RWPE1 (cell line): ENCODE results near the gene PREP.

Source experiments
- CTCF ChIA-PET: fragments of 350-600 bp; sonication (Branson Sonifier 250); formaldehyde crosslinking; extraction: SDS; loops from one replicate; lab custom pipeline; 2021; lab: Yijun Ruan, JAX
- POLR2A ChIA-PET: fragments of 400-600 bp; formaldehyde crosslinking; extraction: SDS; loops from one replicate; lab custom pipeline; 2020; ENCODE audit warnings: antibody characterized with exemption; ENCODE audit not compliant: low non-redundant PET; lab: Yijun Ruan, JAX
- DNase-seq: peaks from one replicate; pipeline ENCODE4 v3.0.0; 2012; ENCODE audit warnings: low spot score
- H3K27ac ChIP-seq: fragments of 450-650 bp; 2 replicates; pipeline ENCODE4 v1.5.1; 2017
- CTCF ChIP-seq: fragments of 450-650 bp; conservative IDR thresholded peaks from 2 replicates; pipeline ENCODE4 v1.5.1; 2017; ENCODE audit warnings: low read depth, mild to moderate bottlenecking

PREP gene

GRCh38 chr6:105272786-105273185 lies 130.1 kb downstream of the PREP start:
- POLR2A ChIA-PET = no interaction called here
- no peak for DNase-seq

GRCh38 chr6:105270511-105270910 lies 132.4 kb downstream of the PREP start:
- no peak for DNase-seq
- POLR2A ChIA-PET = no interaction called here
- CTCF ChIA-PET = no interaction called here

More at GRCh38 chr6:105272786-105273185, 130.1 kb downstream of the PREP start:
- CTCF ChIA-PET = no interaction called here
- TF ChIP-seq CTCF = no peak
- H3K27ac ChIP-seq = no peak overlapping the region

GRCh38 chr6:105269390-105269789 lies 133.5 kb downstream of the PREP start:
- no peak for TF ChIP-seq CTCF
- CTCF ChIA-PET = interaction anchor here (0.7 kb wide), 1 partner anchor 1770 kb away, joined by 9 read pairs; no protein-coding TSS in a partner anchor
- H3K27ac ChIP-seq = no peak overlapping the region
- POLR2A ChIA-PET = no interaction called here
- DNase-seq = no peak

More at GRCh38 chr6:105270511-105270910, 132.4 kb downstream of the PREP start:
- no peak for TF ChIP-seq CTCF
- no peak overlapping the region for H3K27ac ChIP-seq

GRCh38 chr6:105263685-105264610 lies 138.9 kb downstream of the PREP start:
- CTCF ChIA-PET = no interaction called here
- H3K27ac ChIP-seq = no peak overlapping the region
- TF ChIP-seq CTCF = no peak
- no peak for DNase-seq
- POLR2A ChIA-PET = no interaction called here

GRCh38 chr6:105259913-105260889 lies 142.7 kb downstream of the PREP start:
- POLR2A ChIA-PET = no interaction called here
- DNase-seq = no peak
- no peak overlapping the region for H3K27ac ChIP-seq
- TF ChIP-seq CTCF = no peak
- CTCF ChIA-PET = interaction anchor here (0.6 to 0.8 kb wide), 3 partner anchors 36 to 211 kb away, joined by 4 to 5 read pairs (median 4); no protein-coding TSS in a partner anchor

GRCh38 chr6:105258816-105259215 lies 144.1 kb downstream of the PREP start:
- POLR2A ChIA-PET = no interaction called here
- CTCF ChIA-PET = no interaction called here
- no peak overlapping the region for H3K27ac ChIP-seq
- no peak for TF ChIP-seq CTCF
- no peak for DNase-seq
